Activated CD4-positive, CD25-positive, alpha-beta regulatory T cell treated with anti-CD3 and anti-CD28 coated beads, Interleukin-2, amount 50 U/mL, for 72 hours (primary cell): ENCODE results near the gene STX1B.
A peak's percentile ranks its signal among the peaks of the same experiment; 100 is the strongest.
"Not testable (repeated sequence)": the region's sequence is repeated elsewhere in the genome, so short reads cannot be mapped to it uniquely, and the experiment has no call there.

Experiments used
- DNase-seq: peaks from one replicate; pipeline ENCODE4 v3.0.0; 2021

STX1B gene

DNA sequence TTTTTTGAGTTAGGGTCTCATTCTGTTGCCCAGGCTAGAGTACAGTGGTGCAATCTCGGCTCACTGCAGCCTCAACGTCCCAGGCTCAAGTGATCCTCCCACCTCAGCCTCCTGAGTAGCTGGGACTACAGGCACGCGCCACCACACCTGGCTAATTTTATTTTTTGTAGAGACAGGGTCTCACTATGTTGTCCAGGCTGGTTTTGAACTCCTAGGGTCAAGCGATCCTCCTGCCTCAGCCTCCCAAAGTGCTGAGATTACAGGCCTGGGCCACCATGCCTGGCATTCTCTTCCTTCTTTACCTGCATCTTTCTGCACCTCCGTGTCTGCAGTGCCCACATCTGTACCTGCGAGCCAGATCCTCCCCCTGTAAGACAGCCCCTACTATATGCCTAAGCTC lies 1.4 kb upstream of the STX1B start:
- DNase-seq = not testable (repeated sequence)

DNA sequence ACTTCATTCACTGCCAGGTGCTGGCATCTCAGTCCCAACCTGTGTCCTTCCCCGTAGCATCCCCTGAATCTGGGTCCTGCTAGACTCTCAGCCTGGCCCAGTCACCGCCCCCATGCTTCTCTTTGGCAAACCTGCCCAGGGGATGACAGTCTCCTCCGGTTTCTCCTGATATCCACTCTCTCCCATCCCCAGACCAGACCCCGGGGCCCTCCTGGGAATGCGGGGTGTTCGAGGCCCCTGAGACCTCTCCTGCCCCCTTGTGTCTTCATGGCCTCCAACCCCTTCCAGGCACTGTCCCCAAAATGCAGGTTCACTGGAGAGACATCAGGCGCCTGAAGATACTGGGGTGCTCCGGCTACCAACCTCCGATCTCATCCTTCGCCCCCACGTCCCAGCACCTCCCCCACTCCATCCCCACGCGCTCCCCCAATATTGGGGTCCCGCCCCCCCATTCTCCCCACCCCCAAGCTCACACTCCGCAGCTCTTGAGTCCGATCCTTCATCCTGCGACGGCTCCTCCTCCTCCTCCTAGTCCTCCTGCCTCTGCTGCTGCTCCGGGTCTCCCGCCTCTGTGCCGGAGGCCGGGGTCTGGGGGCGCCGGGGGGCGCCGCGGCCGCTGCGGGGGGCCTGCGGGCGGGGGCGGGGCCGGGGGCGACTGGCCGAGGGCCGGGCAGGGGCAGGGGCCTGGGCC lies 399 bp downstream of the STX1B start:
- no peak for DNase-seq

DNA sequence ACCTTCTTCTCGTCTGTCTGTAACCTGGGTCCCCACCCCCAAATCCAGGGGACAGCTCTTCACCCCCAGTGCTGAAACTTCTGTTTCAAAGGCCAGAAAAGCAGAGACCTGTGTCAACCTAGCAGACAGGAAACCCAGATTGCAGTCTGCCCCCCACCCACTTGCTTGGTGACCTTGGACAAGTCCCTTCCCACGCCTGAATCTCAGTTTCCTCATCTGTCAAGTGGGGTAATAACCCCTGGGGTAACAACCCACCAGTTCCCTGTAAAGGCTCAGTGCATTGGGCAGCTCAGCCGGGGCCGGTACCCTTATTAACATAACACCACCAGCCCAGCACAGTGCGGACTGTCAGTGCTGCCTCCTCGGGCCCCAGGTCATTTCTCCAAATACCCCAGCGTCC lies 1.3 kb downstream of the STX1B start:
- no peak for DNase-seq

DNA sequence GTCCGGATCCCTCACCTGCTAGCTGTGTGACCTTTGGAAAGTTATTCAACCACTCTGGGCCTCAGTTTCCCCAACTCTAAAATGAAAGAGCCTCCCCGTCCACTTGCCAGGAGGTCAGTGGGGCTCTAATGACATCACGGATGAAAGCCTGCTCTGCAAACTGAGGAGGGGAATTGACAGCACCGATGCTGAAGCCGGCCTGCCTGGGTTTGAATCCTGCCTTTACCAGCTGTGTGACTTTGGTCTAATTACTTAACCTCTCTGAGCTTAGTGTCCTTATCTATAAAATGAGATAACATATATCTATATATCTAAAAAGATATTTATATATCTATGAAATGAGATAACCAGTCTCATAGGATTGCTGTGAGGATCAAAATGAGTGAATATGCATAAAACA lies 1.9 kb downstream of the STX1B start:
- no peak for DNase-seq

DNA sequence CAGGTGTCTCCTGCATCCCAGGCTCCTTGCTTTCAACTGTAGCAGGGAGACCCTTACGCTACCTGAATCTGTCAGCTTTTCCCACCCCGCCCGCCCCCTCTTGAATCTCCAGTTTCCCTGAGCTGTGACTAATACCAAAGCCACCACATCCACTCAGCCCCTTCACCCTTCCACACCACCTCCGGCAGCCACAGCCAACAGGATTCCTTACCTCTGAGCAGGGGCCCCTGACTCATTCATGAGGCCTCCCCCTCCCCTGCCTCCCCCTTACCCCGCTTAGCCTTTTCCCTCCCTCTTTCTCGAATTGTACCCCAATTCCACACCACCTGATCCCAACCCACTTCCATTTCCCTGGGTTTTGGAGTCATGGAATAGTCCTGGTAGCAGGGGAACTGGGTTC lies 2.3 kb downstream of the STX1B start:
- DNase-seq = no peak

DNA sequence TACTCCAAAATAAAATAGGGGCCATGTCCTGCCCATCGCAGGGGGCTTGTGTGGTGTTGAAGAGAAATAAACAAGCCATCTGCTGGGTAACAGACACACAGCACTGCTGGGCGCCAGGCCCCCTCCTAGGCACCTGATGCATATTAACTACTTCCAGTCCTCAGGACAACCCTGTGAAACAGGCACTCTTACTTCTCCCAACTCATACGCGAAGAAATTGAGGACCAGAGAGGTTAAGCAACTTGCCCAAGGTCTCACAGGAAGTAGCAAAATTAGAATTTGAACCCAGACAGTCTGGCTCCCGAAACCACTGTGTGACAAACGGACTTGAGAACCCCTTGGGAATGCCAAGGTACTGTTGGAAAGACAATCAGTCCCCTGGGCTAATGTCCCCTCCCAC lies 2.8 kb downstream of the STX1B start:
- no peak for DNase-seq

DNA sequence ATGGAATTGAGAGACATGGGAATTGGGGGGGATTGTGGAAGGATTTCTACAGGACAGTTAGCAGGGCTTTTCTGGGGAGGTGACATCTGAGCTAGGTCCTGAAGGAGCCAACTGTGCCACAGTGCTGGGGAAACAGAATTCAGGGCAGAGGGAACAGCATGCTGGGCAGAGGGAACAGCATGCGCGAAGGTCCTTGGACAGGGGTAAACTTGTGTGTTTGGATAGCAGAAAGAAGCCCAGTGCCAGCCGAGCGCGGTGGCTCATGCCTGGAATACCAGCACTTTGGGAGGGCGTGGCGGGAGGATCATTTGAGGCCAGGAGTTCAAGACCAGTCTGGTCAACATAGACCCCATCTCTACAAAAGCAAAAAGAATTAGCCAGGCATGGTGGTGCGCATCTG lies 3.8 kb downstream of the STX1B start:
- DNase-seq = no peak

DNA sequence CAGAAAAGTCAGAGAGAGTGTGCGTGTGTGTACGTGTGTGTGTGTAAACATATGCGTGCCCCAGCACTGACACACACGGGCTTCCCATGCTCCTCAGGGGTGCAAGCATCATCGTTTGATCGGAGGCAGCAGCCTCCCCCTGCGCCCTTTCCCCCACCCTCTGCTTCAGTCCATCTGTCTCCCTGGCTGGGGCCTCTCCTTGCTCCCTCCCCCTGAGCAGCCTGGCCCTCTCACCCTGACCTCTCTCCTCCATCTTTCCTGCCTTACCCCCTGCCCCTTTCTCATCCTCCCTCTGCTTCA lies 4.4 kb downstream of the STX1B start:
- DNase-seq = no peak

DNA sequence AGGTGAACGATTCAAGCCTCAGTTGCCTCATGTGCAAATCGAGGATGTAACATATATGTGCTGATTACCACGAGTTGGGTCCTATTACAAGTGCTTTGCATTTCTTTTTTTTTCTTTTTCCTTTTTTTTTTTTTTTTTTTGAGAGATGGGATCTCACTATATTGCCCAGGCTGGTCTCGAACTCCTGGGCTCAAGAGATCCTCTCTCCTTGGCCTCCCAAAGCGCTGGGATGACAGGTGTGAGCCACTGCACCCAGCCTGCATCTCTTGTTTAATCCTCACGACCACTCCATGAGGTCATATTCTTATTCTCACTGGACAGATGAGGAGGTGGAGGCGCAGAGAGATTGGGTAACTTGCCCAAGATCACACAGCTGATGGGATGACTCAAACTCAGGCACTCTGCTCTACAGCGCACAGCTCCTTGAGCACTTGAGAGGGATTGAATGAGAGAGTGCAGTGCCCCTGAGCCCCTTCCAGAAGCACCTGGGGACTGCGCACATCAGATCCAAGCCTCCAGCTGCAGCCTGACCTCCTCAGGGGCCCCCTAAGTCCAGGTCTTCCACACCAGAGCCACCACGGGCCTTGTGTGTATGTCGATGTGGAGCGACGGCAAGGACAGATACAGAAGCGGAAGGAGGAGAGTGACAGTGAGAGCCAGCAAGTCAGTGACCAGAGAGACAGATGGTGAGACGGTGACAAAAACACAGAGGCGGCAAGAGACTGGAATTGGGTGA lies 4.9 kb downstream of the STX1B start:
- DNase-seq = no peak

DNA sequence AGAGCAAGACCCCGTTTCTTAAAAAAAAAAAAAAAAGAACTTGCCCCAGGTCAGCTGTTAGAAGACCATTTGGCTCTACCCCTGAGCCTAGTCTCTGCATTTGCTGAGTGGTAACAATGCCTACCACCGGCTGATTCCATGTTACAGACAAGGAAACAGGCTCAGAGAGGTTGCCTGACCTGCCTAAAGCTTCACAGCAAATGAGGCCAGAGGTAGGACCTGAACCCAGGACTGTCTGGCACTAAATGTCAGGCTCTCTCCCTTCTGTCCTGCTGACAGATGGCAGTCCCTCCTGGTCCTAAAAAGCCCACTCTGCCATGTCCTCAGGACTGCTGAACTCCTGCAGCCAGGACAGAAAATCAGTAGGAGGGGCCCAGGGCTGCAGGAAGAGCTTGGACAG lies 5.8 kb downstream of the STX1B start:
- DNase-seq = no peak

DNA sequence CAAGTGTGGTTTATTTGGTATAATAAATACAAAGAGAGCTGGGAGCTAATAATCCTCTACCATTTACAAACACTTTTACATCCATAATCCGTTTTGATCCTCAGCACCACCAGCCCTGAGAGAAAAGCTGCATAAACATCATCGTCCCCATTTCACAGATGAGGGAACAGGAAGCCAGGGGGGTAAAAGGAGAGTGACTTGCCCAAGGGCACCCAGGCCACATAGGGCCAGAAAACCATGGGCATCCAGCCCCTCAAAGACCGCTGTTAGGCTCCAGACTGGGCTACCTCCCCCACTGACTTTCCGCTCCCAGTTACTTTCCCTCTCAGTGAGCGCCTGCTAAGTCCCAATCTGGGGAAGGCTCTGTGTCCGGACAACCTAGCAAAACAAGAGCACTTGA lies 6.7 kb downstream of the STX1B start:
- no peak for DNase-seq

DNA sequence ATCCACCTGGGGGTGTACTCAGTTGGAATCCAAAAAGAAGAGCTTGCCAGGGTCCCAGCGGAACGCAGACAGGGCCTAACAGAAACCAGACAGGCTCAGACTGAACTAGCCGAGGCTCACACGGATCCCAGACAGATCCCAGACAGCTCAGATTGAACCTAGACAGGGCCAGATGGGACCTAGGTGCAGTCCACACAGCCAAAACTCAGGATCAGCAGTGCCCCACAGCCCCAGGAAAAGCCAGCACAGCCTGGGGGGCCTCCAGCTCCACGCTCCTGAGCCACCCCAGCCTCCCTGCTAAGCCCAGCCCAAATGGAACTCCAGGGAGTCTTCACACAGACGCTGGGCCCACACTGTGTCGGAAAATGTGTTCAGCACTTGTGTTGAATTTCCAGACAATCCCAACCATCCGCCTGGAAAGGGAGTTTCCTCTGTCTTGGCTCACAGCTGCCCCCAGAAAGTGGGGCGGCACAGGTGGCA lies 7.5 kb downstream of the STX1B start:
- no peak for DNase-seq

DNA sequence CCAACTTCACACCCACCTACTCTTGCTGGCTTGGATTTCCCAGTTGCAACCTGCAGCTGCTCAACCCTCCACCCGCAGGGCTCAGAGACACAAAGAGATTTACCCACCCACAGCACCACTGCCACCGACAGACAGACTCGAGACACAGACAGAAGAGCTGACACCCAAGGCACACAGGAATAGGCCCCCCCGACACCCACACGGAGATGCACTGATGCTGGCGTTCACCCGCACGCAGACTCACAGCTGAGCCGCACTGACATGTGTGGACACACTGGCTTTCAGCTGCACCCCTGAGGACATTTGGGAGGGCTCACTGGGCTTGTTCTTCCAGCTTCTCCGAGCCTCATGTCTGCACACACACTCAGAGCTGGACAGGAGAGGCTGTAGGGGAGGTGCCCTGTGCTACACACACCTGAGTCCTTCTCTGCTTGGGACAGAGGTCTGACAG lies 8.2 kb downstream of the STX1B start:
- no peak for DNase-seq

DNA sequence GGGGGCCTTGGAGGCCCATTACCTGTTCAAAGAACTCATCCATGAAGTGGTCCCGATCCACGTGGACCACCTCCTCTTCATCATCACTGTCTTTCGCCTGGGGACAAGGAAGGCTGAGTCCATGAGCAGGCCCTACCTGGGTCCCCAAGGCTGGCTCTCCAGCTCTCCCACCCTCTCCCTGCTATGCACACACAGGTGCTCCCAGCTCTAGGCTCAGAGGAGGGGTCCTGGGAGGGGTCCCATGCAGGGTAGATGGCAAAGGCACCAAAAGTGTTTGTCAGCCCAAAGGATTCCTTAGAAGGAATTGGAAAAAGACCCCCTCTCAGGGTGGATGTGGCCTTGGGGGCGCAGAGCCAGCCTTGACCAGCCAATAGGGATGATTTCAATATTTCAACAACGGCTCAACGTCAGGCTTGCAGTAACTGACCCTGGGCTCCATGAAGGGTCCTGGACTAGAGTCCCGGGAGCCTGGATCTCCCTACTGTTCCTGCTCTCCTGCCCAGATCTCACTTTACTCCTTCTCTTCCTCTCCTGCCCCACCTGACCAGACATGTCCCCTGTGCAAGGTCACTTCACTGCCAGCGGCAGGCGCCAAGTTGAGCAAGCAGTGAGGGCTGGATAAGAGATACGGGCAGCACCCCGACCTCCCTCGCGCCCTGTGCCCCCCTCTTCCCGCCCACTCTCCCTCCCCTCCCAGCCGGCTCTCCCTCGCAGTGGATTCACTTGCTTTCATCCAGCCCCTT lies 8.8 kb downstream of the STX1B start:
- DNase-seq = no peak

DNA sequence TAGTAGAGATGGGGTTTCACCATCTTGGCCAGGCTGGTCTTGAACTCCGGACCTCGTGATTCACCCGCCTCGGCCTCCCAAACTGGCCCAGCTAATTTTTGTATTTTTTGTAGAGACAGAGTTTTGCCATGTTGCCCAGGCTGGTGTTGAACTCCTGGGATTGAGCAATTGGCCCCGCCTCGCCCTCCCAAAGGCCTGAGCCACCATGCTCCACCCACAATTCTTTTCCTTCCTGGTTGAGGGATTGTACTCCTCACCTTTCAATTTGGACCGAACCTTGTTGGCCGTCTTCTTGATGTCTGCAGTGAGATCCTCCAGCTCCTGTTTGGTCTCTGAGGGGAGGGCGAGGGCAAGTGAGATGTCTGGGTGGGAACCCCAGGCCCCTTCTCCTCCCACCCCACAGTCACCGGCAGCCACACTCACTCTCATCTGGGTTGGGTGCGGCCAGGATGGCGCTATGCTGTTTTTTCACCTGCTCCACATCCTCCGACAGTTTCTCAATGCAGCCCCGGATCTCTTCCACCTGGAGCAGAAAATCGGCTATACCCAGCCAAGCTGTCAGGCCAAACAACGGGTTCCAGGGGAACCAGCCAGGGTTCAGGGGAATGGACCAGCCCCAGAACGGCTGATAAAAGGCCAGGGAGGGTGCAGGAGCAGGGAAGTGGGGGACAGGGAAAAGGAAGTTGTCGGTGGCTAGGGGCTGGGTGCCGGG lies 9.6 kb downstream of the STX1B start:
- no peak for DNase-seq

DNA sequence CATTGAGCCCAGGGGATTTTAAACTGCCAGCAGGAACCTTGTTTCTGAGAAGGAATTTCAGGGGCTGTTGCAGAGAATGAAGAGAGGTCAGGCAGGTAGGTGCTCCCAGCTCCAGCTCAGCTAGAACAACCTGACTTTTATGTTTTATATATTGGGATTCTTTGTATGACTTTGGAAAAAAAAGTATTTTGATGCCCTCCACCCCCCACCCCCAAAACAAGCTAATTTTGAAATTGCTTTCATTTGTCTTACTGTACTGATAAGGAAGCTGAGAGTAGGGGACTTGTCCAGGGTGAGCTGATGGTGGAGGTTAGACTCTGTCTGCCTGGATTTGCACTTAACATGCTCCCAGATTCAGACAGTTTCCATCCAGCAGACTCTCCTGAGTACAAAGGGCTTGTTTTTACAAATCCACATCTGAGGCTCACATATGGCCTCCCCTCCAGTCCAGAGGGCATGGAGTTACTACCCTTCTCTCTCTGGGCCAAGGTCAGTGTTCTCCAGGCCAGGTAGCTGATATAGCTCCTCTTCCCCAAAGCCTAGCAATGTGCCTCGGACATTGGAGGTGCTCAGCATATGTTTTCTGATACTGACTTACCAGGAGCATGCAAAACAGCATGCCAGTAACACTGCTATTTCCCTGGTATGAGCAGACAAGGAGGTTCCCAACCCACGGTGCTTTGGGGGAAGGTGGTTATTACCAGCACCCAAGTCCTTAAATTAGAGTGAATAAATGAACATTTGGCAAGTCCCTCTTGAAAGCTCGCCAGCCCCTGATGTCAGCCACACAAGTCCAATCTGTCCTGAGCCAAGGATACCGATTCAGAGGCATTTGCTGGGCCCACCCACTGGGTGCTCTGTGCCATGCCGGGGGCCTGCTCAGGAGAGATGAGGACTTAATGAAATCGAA lies 11.3 kb downstream of the STX1B start:
- DNase-seq = no peak

DNA sequence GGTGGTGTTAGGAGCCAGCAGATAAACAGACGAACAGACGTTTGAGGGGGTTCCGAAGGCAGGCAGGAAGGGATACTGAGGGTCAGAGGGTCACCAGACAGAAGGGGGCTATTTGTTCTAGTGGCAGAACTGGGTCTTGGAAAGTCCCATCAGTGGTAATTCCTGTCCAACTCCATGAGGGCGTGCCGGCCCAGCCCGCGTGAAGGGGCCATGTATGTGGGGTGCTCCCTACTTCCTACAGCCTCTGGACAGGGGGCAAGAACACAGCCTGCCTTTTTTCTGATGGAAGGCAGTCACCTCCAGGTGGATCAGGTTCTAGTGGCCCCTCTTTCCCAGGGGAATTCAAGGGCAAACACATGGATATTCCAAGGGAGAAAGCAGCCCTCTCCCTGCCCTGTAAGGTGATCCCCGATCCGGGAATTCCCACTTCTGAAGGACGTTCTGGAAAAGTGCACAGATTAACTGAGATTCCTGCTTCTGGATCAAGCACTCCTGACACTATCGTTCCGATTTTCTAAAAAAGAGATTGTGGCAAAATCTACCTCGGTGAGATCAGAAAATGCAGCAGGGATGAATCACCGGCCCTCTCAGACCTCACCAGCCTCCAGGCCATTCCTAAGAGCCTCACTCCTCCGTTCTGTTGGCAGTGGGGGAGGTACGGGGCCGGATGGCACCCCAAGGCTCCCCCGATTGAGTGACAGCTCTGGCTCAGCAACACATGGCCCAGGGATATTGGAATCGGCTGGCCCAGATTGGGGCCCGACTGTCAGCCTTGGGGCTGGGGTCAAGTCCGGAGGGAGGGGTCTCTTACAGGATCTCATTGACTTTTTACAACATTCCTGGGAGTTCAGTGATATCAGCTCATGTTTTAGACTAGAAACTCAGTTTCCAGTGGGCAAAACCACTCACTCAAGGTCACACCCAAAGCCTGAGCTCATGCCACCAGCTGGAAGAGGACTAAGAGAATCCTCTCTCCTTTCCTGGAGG lies 12.4 kb downstream of the STX1B start:
- no peak for DNase-seq

DNA sequence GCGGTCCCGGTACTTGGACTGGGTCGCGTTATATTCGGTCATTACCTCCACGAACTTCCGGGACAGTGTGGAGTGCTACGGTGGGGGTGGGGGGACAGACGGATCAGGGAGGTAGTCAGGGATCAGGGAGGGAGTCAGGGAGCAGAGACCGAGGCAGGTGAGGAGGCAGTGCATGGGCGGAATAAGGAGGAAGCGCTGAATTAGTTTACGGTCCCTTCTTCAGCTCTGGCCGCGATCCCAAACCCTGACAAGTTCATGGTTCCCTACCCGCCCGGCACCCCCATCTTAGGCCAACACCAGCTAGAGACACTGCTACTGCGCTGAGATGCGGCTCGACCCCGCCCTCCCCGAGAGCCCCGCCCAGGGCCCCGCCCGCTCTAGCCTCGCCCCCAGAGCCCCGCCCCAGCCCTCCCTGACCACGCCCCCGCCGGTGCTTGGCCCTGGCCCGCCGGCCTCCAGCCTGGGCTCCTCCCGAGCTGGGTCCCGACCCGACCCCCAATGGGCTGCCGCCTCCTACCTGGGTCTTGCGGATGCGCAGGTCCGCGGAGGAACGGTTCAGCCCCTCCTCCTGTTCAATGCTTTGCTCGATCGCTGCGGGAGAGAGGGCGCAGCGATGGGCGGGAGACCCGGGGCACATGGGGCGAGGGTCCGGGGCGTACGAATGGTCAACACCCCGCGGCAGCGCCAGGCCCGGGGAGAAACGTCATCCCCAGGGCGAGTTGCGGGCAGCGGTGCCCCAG lies 13.3 kb downstream of the STX1B start:
- DNase-seq = peak; percentile 77

DNA sequence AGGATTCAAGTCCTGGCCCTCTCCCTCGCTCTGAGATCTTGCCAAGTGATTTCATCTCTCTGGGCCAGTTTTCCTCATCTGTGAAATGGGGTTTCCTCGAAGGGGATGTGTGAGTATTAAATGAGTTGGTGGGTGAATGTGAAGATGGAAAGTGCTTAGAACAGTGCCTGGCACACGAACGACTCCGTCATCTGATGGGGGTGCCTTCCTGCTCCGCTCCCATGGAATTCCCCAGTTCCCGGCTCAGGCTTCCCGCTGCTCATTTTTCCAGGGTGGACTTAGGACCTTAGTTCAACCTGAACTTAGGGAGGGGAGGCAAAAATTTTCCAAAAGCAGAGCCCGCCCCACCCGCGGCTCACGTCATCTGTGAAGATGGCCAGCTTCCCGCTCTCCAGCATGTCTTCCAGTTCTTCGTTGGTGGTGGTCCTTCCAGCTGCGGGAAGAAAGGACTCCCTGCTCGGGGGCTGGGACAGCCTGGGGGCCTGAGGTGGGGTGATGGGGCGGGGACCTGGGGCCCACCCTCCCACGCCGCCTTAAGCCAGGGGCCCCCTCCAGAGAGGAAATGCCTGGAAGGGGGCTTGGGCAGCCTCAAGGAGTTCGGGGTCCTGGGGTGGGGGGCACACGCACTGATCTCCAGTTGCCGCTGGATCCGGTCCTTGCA lies 14.0 kb downstream of the STX1B start:
- DNase-seq = no peak

DNA sequence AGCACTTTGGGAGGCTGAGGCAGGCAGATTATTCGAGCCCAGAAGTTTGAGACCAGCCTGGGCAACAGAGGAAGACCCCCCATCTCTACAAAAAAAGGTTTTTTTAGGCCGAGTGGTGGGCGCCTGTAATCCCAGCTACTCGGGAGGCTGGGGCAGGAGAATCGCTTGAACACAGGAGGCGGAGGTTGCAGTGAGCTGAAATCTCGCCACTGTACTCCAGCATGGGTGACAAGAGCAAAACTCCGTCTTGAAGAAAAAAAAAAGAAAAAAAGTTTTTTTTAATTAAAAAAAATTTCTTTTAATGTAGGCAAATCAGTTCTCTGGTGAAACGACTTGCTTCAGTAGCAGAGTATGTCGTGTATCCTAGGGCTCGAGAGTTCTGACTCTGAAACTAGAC lies 14.5 kb downstream of the STX1B start:
- DNase-seq = no peak
